ENCODE data around the gene FITM1. TPM values are rescaled to one million over a fixed set of nuclear protein-coding genes. Genes with fewer than 3 reads are reported as not detected.

FITM1 gene
- total RNA-seq, 1 experiment from 2014 or later: 0.46 TPM

- DNase-seq (ENCODE audit: low read depth, low spot score) (no peak), ATAC-seq (no peak)
- H3K27ac ChIP-seq (ENCODE audit: low read length): no peak overlapping the region
- ChIA-PET POLR2A (interaction anchor here (0.5 kb wide), 1 partner anchor 41 kb away, joined by 9 read pairs; no protein-coding TSS in a partner anchor), CTCF (interaction anchor here (0.5 to 0.7 kb wide), 3 partner anchors 41 to 161 kb away, joined by 4 to 15 read pairs (median 10); no protein-coding TSS in a partner anchor)
- TF ChIP-seq TCF7L2 (IDR thresholded peaks at IDR 0.05; ENCODE audit: low read depth, low read length): no peak
- no peak for TF ChIP-seq SIN3A (IDR thresholded peaks at IDR 0.05; ENCODE audit: borderline replicate concordance, insufficient read depth, low read depth, low read length)
- no peak for TF ChIP-seq POLR2AphosphoS5 (IDR thresholded peaks at IDR 0.05; ENCODE audit: low read depth, low read length)
- TF ChIP-seq REST (IDR thresholded peaks at IDR 0.05; ENCODE audit: insufficient read depth in 1 of 2, low read depth in 2 of 2, low read length in 1 of 2): no peak
- TF ChIP-seq CTCF (IDR thresholded peaks at IDR 0.05): no peak
- H3K27me3 ChIP-seq (ENCODE audit: control insufficient read depth, insufficient read depth, low read length): no peaks in the 10 kb centered on the region
- in situ Hi-C loops (cut with HindIII; ENCODE audit: low pct_unique_long_range_greater_than_20kb, low sequenced_read_pairs) (no loop called here), intact Hi-C loops (cut with micrococcal nuclease; ENCODE audit: unreplicated experiment) (no loop called here)
- BruUV-seq (replicated peaks): no TSS peak
- no peaks in the 10 kb centered on the region for H3K4me1 ChIP-seq (ENCODE audit: control insufficient read depth, insufficient read depth, low read length)
- no peaks in the 10 kb centered on the region for H3K9me3 ChIP-seq (ENCODE audit: control insufficient read depth, insufficient read depth, low read depth, low read length)
- H3K4me3 ChIP-seq (ENCODE audit: low read depth in 2 of 2, low read length in 2 of 2): no peak overlapping the region
- no peaks in the 10 kb centered on the region; the same call in 1 of the 2 replicates for H3K36me3 ChIP-seq (ENCODE audit: control insufficient read depth, insufficient read depth, low read length)
Observed at GRCh38 chr14:24110060-24110459, 20.4 kb upstream of the FITM1 start.

GRCh38 chr14:24110523-24110922 is 19.9 kb upstream of the FITM1 start:
- DNase-seq (ENCODE audit: low read depth, low spot score): no peak
- intact Hi-C loops (cut with micrococcal nuclease; ENCODE audit: unreplicated experiment) (no loop called here), in situ Hi-C loops (cut with HindIII; ENCODE audit: low pct_unique_long_range_greater_than_20kb, low sequenced_read_pairs) (no loop called here)
- H3K9me3 ChIP-seq (ENCODE audit: control insufficient read depth, insufficient read depth, low read depth, low read length): no peaks in the 10 kb centered on the region
- ChIA-PET CTCF (interaction anchor here (0.7 to 1.0 kb wide), 2 partner anchors 52 to 89 kb away, joined by 3 to 10 read pairs; no protein-coding TSS in a partner anchor), POLR2A (interaction anchor here (0.5 kb wide), 1 partner anchor 40 kb away, joined by 9 read pairs; no protein-coding TSS in a partner anchor)
- TF ChIP-seq REST (IDR thresholded peaks at IDR 0.05; ENCODE audit: insufficient read depth in 1 of 2, low read depth in 2 of 2, low read length in 1 of 2) (no peak), TCF7L2 (IDR thresholded peaks at IDR 0.05; ENCODE audit: low read depth, low read length) (no peak), POLR2AphosphoS5 (IDR thresholded peaks at IDR 0.05; ENCODE audit: low read depth, low read length) (no peak), CTCF (IDR thresholded peaks at IDR 0.05) (no peak), SIN3A (IDR thresholded peaks at IDR 0.05; ENCODE audit: borderline replicate concordance, insufficient read depth, low read depth, low read length) (no peak)
- no TSS peak for BruUV-seq (replicated peaks)
- ATAC-seq: no peak
- H3K36me3 ChIP-seq (ENCODE audit: control insufficient read depth, insufficient read depth, low read length): no peaks in the 10 kb centered on the region; the same call in 1 of the 2 replicates
- H3K4me1 ChIP-seq (ENCODE audit: control insufficient read depth, insufficient read depth, low read length): no peaks in the 10 kb centered on the region
- no peak overlapping the region for H3K4me3 ChIP-seq (ENCODE audit: low read depth in 2 of 2, low read length in 2 of 2)
- H3K27me3 ChIP-seq (ENCODE audit: control insufficient read depth, insufficient read depth, low read length): no peaks in the 10 kb centered on the region
- H3K27ac ChIP-seq (ENCODE audit: low read length): no peak overlapping the region

Measured in Panc1 (cell line).